Middle frontal gyrus (tissue), 1 donor: ENCODE results near the gene CNGB1.
"Not testable (repeated sequence)": the region's sequence is repeated elsewhere in the genome, so short reads cannot be mapped to it uniquely, and the experiment has no call there.

Source experiments
- DNase-seq: peaks from one replicate; pipeline ENCODE4 v3.0.0-alpha.2; 2015; ENCODE audit warnings: low spot score; ENCODE audit errors: extremely low spot score

Gene CNGB1

GRCh38 chr16:57997528-57998265 is 26.8 kb upstream of the CNGB1 start:
- no peak for DNase-seq

- DNase-seq: no peak
Measured at GRCh38 chr16:57997176-57997527, 26.2 kb upstream of the CNGB1 start.

- DNase-seq: no peak
Measured at GRCh38 chr16:57996406-57997175, 25.7 kb upstream of the CNGB1 start.

GRCh38 chr16:57995721-57996405 is 24.9 kb upstream of the CNGB1 start:
- DNase-seq: no peak

- no peak for DNase-seq
Measured at GRCh38 chr16:57994778-57995177, 23.9 kb upstream of the CNGB1 start.

GRCh38 chr16:57994361-57994760 is 23.4 kb upstream of the CNGB1 start:
- no peak for DNase-seq

- no peak for DNase-seq
Measured at GRCh38 chr16:57993897-57994296, 23.0 kb upstream of the CNGB1 start.

- DNase-seq: no peak
Measured at GRCh38 chr16:57993438-57993837, 22.5 kb upstream of the CNGB1 start.

GRCh38 chr16:57992084-57992483 is 21.2 kb upstream of the CNGB1 start:
- no peak for DNase-seq

GRCh38 chr16:57991551-57992059 is 20.7 kb upstream of the CNGB1 start:
- DNase-seq: no peak

GRCh38 chr16:57988929-57989328 is 18.0 kb upstream of the CNGB1 start:
- no peak for DNase-seq

- no peak for DNase-seq
Measured at GRCh38 chr16:57987441-57988177, 16.7 kb upstream of the CNGB1 start.

GRCh38 chr16:57986196-57986595 is 15.3 kb upstream of the CNGB1 start:
- no peak for DNase-seq

- DNase-seq: no peak
Measured at GRCh38 chr16:57985204-57986181, 14.6 kb upstream of the CNGB1 start.

GRCh38 chr16:57984443-57985203 is 13.7 kb upstream of the CNGB1 start:
- no peak for DNase-seq

- DNase-seq: no peak
Measured at GRCh38 chr16:57982385-57982784, 11.5 kb upstream of the CNGB1 start.

- no peak for DNase-seq
Measured at GRCh38 chr16:57981636-57982035, 10.7 kb upstream of the CNGB1 start.

GRCh38 chr16:57979006-57979585 is 8.2 kb upstream of the CNGB1 start:
- DNase-seq: no peak

GRCh38 chr16:57978070-57978465 is 7.1 kb upstream of the CNGB1 start:
- DNase-seq: not testable (repeated sequence)
